ENCODE measurements around the gene DLEC1.
"Not testable (repeated sequence)": the region's sequence is repeated elsewhere in the genome, so short reads cannot be mapped to it uniquely, and the experiment has no call there.

- not testable (repeated sequence) for TF ChIP-seq POLR2A (IDR thresholded peaks at IDR 0.05; ENCODE audit: low read depth); POLR2AphosphoS5 (IDR thresholded peaks at IDR 0.05)
- TF ChIP-seq, protein P1, sequence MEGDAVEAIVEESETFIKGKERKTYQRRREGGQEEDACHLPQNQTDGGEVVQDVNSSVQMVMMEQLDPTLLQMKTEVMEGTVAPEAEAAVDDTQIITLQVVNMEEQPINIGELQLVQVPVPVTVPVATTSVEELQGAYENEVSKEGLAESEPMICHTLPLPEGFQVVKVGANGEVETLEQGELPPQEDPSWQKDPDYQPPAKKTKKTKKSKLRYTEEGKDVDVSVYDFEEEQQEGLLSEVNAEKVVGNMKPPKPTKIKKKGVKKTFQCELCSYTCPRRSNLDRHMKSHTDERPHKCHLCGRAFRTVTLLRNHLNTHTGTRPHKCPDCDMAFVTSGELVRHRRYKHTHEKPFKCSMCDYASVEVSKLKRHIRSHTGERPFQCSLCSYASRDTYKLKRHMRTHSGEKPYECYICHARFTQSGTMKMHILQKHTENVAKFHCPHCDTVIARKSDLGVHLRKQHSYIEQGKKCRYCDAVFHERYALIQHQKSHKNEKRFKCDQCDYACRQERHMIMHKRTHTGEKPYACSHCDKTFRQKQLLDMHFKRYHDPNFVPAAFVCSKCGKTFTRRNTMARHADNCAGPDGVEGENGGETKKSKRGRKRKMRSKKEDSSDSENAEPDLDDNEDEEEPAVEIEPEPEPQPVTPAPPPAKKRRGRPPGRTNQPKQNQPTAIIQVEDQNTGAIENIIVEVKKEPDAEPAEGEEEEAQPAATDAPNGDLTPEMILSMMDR (IDR thresholded peaks at IDR 0.05) = not testable (repeated sequence)
Measured at GRCh38 chr3:38083254-38083653, 44.2 kb downstream of the DLEC1 start.

Measured in esophagus muscularis mucosa (tissue), 3 donors.